Activated CD8-positive, alpha-beta memory T cell treated with anti-CD3 and anti-CD28 coated beads, Interleukin-2, amount 10 ng/mL, durations not matched to agents 7 days and 5 days (primary cell): ENCODE measurements around the gene GPRIN2. TPM values are rescaled to one million over a fixed set of nuclear protein-coding genes. Genes with fewer than 3 reads are reported as not detected.
"Not testable (repeated sequence)": the region's sequence is repeated elsewhere in the genome, so short reads cannot be mapped to it uniquely, and the experiment has no call there.

ENCODE experiments used
- ATAC-seq: fragments of 150-1000 bp; cut with Tn5 transposase; one replicate; pipeline ENCODE4 v1.10.0; 2021; ENCODE audit warnings: moderate library complexity
- CTCF ChIA-PET: fragments of 350-600 bp; sonication (Branson Sonifier 250); formaldehyde crosslinking; loops from one replicate; lab custom pipeline; 2021; ENCODE audit warnings: antibody characterized with exemption; lab: Charles Lee
- DNase-seq: peaks from one replicate; pipeline ENCODE4 v3.0.0-alpha.2; 2020
- H3K27ac Mint-ChIP-seq: one replicate; pipeline ENCODE4 v1.8.0; 2021; ENCODE audit warnings: mild to moderate bottlenecking, mixed read lengths
- H3K27me3 Mint-ChIP-seq: one replicate; pipeline ENCODE4 v1.8.0; 2021; ENCODE audit warnings: mixed read lengths
- H3K36me3 Mint-ChIP-seq: one replicate; pipeline ENCODE4 v1.8.0; 2021; ENCODE audit warnings: mild to moderate bottlenecking, mixed read lengths
- H3K4me1 Mint-ChIP-seq: one replicate; pipeline ENCODE4 v1.8.0; 2021; ENCODE audit warnings: mixed read lengths
- H3K4me3 Mint-ChIP-seq: one replicate; pipeline ENCODE4 v1.8.0; 2021; ENCODE audit warnings: mild to moderate bottlenecking, moderate library complexity, mixed read lengths
- H3K9me3 Mint-ChIP-seq: one replicate; pipeline ENCODE4 v1.8.0; 2022; ENCODE audit warnings: low read depth, mixed read lengths
- total RNA-seq, 2 experiments: library from RNA; stranded (reverse); gene quantifications; one replicate each; pipeline ENCODE4 v1.2.3, GENCODE V29; 2021

The GPRIN2 gene
- total RNA-seq, 2 experiments from 2014 or later = not detected

- Mint-ChIP-seq H3K4me1 (peaks cover 2% of the 10 kb centered on the region), H3K27me3 (peaks cover 37% of the 10 kb centered on the region), H3K27ac (no peak overlapping the region), H3K36me3 (no peaks in the 10 kb centered on the region), H3K4me3 (no peak overlapping the region), H3K9me3 (no peaks in the 10 kb centered on the region)
- DNase-seq = no peak
- no peak for ATAC-seq
- CTCF ChIA-PET = no interaction called here
Measured at GRCh38 chr10:46541017-46541661, 15.3 kb downstream of the GPRIN2 start.

- Mint-ChIP-seq H3K9me3 (no peaks in the 10 kb centered on the region), H3K27me3 (peaks cover 37% of the 10 kb centered on the region), H3K4me1 (peaks cover 2% of the 10 kb centered on the region), H3K4me3 (no peak overlapping the region), H3K27ac (no peak overlapping the region), H3K36me3 (no peaks in the 10 kb centered on the region)
- CTCF ChIA-PET = no interaction called here
- ATAC-seq (no peak), DNase-seq (no peak)
Measured at GRCh38 chr10:46540412-46541016, 15.9 kb downstream of the GPRIN2 start.

DNA sequence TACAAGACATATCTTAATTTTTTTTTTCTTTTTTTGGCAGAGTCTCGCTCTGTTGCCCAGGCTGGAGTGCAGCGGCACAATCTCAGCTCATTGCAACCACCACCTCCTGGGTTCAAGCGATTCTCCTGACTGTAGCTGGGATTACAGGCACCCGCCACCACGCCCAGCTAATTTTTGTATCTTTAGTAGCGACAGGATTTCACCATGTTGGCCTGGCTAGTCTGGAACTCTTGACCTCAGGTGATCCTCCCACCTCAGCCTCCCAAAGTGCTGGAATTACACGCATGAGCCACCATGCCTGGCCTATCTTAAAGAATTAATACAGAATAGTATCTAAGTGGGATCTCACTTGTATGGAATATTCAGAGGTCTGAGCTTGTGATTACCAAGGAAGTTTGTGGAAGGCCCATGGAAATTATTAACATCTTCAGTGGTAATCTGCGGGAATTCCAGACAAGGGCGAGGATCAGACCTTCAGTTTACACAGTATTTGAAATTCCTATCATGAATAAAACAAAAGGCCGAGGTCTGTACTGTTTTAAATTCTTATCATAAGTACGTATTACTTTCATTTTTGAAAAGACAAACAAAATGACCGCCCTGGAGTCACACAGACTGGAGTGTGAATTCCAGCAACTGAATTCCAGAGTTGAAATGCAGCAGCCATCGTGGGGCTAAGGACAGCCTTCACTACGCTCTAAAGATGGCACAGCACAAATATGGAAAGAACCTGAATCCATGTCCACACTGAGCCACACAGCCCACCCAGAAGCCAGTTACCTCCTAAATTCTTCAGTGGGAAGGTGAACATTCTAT lies 16.7 kb downstream of the GPRIN2 start:
- H3K9me3 Mint-ChIP-seq = no peaks in the 10 kb centered on the region
- H3K36me3 Mint-ChIP-seq = no peaks in the 10 kb centered on the region
- ATAC-seq (no peak), DNase-seq (no peak)
- peaks cover 2% of the 10 kb centered on the region for H3K4me1 Mint-ChIP-seq
- H3K27ac Mint-ChIP-seq = no peak overlapping the region
- no peak overlapping the region for H3K4me3 Mint-ChIP-seq
- H3K27me3 Mint-ChIP-seq = peaks cover 37% of the 10 kb centered on the region
- CTCF ChIA-PET = interaction anchor here (1.1 kb wide), 1 partner anchor 12 kb away, joined by 3 read pairs; no protein-coding TSS in a partner anchor

DNA sequence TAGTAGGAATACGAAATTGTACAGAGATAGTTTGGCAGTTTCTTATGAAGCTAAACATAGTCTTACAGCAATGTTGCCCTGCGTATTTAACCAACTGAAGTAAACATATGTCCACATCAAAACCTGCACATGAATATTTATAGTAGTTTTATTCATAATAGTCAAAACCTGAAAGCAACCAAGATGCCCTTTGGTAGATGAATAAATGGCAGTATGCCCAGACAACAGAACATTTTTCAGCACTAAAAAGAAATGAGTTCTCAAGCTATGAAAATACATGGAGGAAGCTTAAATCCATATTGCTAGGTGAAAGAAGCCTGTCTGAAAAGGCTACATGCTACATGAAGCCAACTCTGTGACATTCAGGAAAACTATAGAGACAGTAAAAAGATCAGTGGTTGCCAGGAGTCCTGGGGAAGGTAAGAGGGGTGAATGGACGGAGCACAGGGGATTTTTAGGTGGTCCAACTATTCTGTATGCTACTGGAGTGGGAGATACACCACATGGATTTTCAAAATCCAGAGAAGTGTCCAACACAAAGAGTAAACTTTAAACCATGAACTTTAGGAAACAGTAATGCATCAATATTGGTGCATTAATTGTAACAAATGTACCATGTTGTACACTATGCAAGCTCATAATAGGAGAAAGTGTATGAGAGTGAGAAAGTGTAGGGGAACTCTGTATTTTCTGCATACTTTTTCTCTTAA lies 17.6 kb downstream of the GPRIN2 start:
- H3K36me3 Mint-ChIP-seq = no peaks in the 10 kb centered on the region
- no peak overlapping the region for H3K4me3 Mint-ChIP-seq
- no peak overlapping the region for H3K27ac Mint-ChIP-seq
- ATAC-seq (no peak), DNase-seq (no peak)
- peaks cover 2% of the 10 kb centered on the region for H3K4me1 Mint-ChIP-seq
- CTCF ChIA-PET = interaction anchor here (1.1 kb wide), 1 partner anchor 11 kb away, joined by 3 read pairs; no protein-coding TSS in a partner anchor
- H3K9me3 Mint-ChIP-seq = no peaks in the 10 kb centered on the region
- H3K27me3 Mint-ChIP-seq = peaks cover 37% of the 10 kb centered on the region

DNA sequence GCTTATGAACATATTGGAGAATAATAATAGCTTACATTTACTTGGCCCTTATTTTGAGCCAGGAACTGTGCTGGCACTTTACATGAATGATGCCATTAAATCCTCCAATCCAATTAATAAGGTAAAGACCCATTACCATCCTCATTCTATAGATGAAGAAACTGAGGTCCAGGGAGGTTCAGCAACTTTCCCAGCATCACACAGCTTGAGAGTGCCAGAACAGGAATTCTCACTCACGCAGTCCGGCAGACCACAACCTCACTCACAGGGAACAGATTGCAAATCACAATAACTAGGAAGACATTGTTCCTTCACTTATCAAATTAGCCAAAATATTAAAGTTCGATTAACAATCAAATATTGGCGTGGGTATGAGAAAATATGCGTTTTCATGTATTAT lies 18.3 kb downstream of the GPRIN2 start:
- ATAC-seq = no peak
- no peak for DNase-seq
- CTCF ChIA-PET = no interaction called here
- peaks cover 2% of the 10 kb centered on the region for H3K4me1 Mint-ChIP-seq
- H3K27me3 Mint-ChIP-seq = peaks cover 36% of the 10 kb centered on the region
- no peak overlapping the region for H3K27ac Mint-ChIP-seq
- no peak overlapping the region for H3K4me3 Mint-ChIP-seq
- H3K36me3 Mint-ChIP-seq = no peaks in the 10 kb centered on the region
- no peaks in the 10 kb centered on the region for H3K9me3 Mint-ChIP-seq

DNA sequence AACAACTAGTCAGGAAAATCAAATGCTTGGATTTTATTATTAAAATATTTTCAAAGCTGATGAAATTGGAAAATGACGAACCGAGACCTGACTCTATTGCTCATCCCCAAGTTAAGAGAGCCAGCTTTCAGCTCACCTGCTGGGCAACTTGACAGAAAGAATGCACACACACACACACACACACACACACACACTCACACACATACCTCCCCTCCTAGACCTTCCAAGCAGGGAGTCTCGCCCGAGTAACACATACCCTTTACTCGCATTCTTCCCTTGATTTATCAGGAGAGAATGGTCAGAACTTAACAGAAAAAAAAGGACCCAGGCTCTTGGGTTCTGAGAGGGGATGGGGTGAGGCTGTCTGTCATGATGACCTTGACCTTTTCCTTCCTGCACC lies 19.1 kb downstream of the GPRIN2 start:
- peaks cover 2% of the 10 kb centered on the region for H3K4me1 Mint-ChIP-seq
- CTCF ChIA-PET = no interaction called here
- no peak overlapping the region for H3K4me3 Mint-ChIP-seq
- no peak overlapping the region for H3K27ac Mint-ChIP-seq
- DNase-seq = no peak
- no peaks in the 10 kb centered on the region for H3K36me3 Mint-ChIP-seq
- no peak for ATAC-seq
- H3K27me3 Mint-ChIP-seq = peaks cover 30% of the 10 kb centered on the region
- H3K9me3 Mint-ChIP-seq = no peaks in the 10 kb centered on the region

- no peak for DNase-seq
- Mint-ChIP-seq H3K27ac (no peak overlapping the region), H3K27me3 (peaks cover 29% of the 10 kb centered on the region), H3K4me3 (no peak overlapping the region), H3K4me1 (peaks cover 2% of the 10 kb centered on the region), H3K36me3 (no peaks in the 10 kb centered on the region), H3K9me3 (no peaks in the 10 kb centered on the region)
- no peak for ATAC-seq
- CTCF ChIA-PET = no interaction called here
Measured at GRCh38 chr10:46536781-46537180, 19.7 kb downstream of the GPRIN2 start.

GRCh38 chr10:46536171-46536570 lies 20.3 kb downstream of the GPRIN2 start:
- CTCF ChIA-PET = no interaction called here
- H3K9me3 Mint-ChIP-seq = no peaks in the 10 kb centered on the region
- peaks cover 31% of the 10 kb centered on the region for H3K27me3 Mint-ChIP-seq
- no peak overlapping the region for H3K4me3 Mint-ChIP-seq
- no peak for DNase-seq
- no peaks in the 10 kb centered on the region for H3K36me3 Mint-ChIP-seq
- peaks cover 2% of the 10 kb centered on the region for H3K4me1 Mint-ChIP-seq
- no peak for ATAC-seq
- no peak overlapping the region for H3K27ac Mint-ChIP-seq

DNA sequence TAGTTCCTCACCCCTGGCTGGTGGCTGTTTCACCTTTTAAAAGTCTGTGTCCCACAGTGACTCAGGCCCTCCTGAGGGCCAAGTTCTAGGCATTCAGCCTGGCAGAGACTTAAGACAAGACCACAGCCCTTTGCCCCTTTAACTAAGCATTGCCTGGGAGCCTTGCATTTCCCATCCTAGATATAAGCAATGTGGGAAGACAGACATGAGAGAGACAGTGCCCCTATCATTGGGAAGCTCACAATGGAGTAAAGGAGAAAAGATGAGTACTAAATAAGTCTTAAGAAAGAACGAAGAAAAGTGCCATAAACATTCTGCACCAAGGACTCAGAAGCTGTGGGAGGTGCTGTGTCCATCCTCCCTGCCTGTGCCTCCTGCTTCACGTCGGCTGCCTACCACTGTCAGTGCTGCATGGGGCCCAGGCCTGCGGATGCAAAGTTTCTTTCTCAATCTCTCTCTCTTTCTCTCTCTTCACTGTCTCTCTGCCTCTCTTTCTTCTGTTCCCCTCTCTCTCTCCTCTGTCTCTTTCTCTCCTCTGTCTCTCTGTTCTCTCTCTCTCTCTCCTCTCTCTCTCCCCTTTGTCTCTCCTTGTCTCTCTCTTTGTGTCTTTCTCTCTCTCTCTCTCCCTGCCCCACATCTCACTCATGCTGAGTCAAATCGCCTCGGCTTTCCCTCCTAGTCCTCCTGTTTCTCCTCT lies 21.5 kb downstream of the GPRIN2 start:
- DNase-seq (no peak), ATAC-seq (no peak)
- H3K9me3 Mint-ChIP-seq = no peaks in the 10 kb centered on the region
- CTCF ChIA-PET = no interaction called here
- H3K27ac Mint-ChIP-seq = no peak overlapping the region
- H3K4me3 Mint-ChIP-seq = no peak overlapping the region
- H3K27me3 Mint-ChIP-seq = peaks cover 20% of the 10 kb centered on the region
- H3K36me3 Mint-ChIP-seq = no peaks in the 10 kb centered on the region
- no peaks in the 10 kb centered on the region for H3K4me1 Mint-ChIP-seq

- H3K4me3 Mint-ChIP-seq, H3K4me1 Mint-ChIP-seq, H3K36me3 Mint-ChIP-seq, H3K27me3 Mint-ChIP-seq, H3K27ac Mint-ChIP-seq, ATAC-seq, CTCF ChIA-PET, DNase-seq, H3K9me3 Mint-ChIP-seq: not testable (repeated sequence)
Measured at GRCh38 chr10:46532256-46532655, 24.2 kb downstream of the GPRIN2 start.

GRCh38 chr10:46530249-46531186 lies 25.9 kb downstream of the GPRIN2 start:
- CTCF ChIA-PET = no interaction called here
- ATAC-seq (no peak), DNase-seq (no peak)
- Mint-ChIP-seq H3K27me3 (peaks cover 6% of the 10 kb centered on the region), H3K4me3 (no peak overlapping the region), H3K27ac (no peak overlapping the region), H3K36me3 (no peaks in the 10 kb centered on the region), H3K4me1 (no peaks in the 10 kb centered on the region), H3K9me3 (no peaks in the 10 kb centered on the region)

- H3K36me3 Mint-ChIP-seq, CTCF ChIA-PET, H3K9me3 Mint-ChIP-seq, H3K27ac Mint-ChIP-seq, H3K4me1 Mint-ChIP-seq, DNase-seq, ATAC-seq, H3K27me3 Mint-ChIP-seq, H3K4me3 Mint-ChIP-seq: not testable (repeated sequence)
Measured at GRCh38 chr10:46529742-46530141, 26.7 kb downstream of the GPRIN2 start.
